Upper lobe of left lung (tissue), 4 donors: ENCODE results near the gene L3MBTL3.

Experiments
- CTCF ChIP-seq, 6 experiments: fragments of 450-650 bp in 4 of 6; fragments of 200-600 bp in 2 of 6; sonication (generic) in 2 of 6; IDR thresholded peaks; one replicate each; pipeline ENCODE4 v1.5.1; 2016 to 2019; ENCODE audit warnings: antibody characterized with exemption in 6 of 6
- EP300 ChIP-seq, 4 donors: sonication (generic); formaldehyde crosslinking; IDR thresholded peaks; one replicate each; pipeline ENCODE4 v1.5.1; 2017; ENCODE audit warnings: antibody characterized with exemption in 4 of 4, control low read depth in 2 of 4
- POLR2A ChIP-seq, 4 donors: fragments of 450-650 bp; IDR thresholded peaks; one replicate each; pipeline ENCODE4 v1.5.1; 2016 to 2017; ENCODE audit warnings: antibody characterized with exemption in 4 of 4, mild to moderate bottlenecking in 2 of 4
- POLR2AphosphoS5 ChIP-seq, 2 donors: sonication (generic); formaldehyde crosslinking; IDR thresholded peaks; one replicate each; pipeline ENCODE4 v1.5.1; 2017; ENCODE audit warnings: antibody characterized with exemption in 2 of 2

GRCh38 chr6:130150906-130151305 is 132.5 kb downstream of the L3MBTL3 start:
- TF ChIP-seq POLR2A (IDR thresholded peaks at IDR 0.05), result no peak
- TF ChIP-seq EP300 (IDR thresholded peaks at IDR 0.05), result no peak
- no peak for TF ChIP-seq CTCF (IDR thresholded peaks at IDR 0.05)
- no peak for TF ChIP-seq POLR2AphosphoS5 (IDR thresholded peaks at IDR 0.05)
